ENCODE results near the gene ACAA2. TPM values are rescaled to one million over a fixed set of nuclear protein-coding genes. Genes with fewer than 3 reads are reported as not detected.

The ACAA2 gene
- total RNA-seq (2014; rRNA removed; shearing (Covaris generic)) = 144 and 157 TPM in 2 replicates

GRCh38 chr18:49813319-49814146 lies at the start of gene ACAA2:
Gene ACAA2 (minus strand): TSS chr18:49813533. CDS start chr18:49813484, 49 bp downstream.
- DNase-seq (ENCODE audit: low read depth in 1 of 2, low spot score in 2 of 2) = peak; percentile 91 to 95
- Histone ChIP-seq H3K4me3 (peak within 1 kb of the TSS; percentile 67), H3K27ac (peak within 1 kb of the TSS; percentile 94), H3K27me3 (replicated peaks) (no peaks in the 10 kb centered on the region), H3K9me3 (replicated peaks) (peaks cover 5% of the 10 kb centered on the region), H3K4me1 (replicated peaks) (peaks cover 23% of the 10 kb centered on the region), H3K36me3 (peaks cover 17% of the 10 kb centered on the region)

- H3K27ac ChIP-seq = no peak overlapping the region
- DNase-seq (ENCODE audit: low read depth in 1 of 2, low spot score in 2 of 2) = no peak
- H3K9me3 ChIP-seq (replicated peaks) = no peaks in the 10 kb centered on the region
- no peak overlapping the region for H3K4me3 ChIP-seq
- H3K4me1 ChIP-seq (replicated peaks) = peaks cover 37% of the 10 kb centered on the region
- no peaks in the 10 kb centered on the region for H3K36me3 ChIP-seq
- no peaks in the 10 kb centered on the region for H3K27me3 ChIP-seq (replicated peaks)
Observed at GRCh38 chr18:49862656-49863385, 49.5 kb upstream of the ACAA2 start.

GRCh38 chr18:49861659-49862058 lies 48.3 kb upstream of the ACAA2 start:
- Histone ChIP-seq H3K9me3 (replicated peaks) (no peaks in the 10 kb centered on the region), H3K27ac (no peak overlapping the region), H3K4me1 (replicated peaks) (peaks cover 37% of the 10 kb centered on the region), H3K27me3 (replicated peaks) (no peaks in the 10 kb centered on the region), H3K4me3 (no peak overlapping the region), H3K36me3 (no peaks in the 10 kb centered on the region)
- DNase-seq (ENCODE audit: low read depth in 1 of 2, low spot score in 2 of 2) = peak in 1 of 2 experiments; percentile 20

GRCh38 chr18:49859725-49860124 lies 46.4 kb upstream of the ACAA2 start:
- peaks cover 29% of the 10 kb centered on the region for H3K4me1 ChIP-seq (replicated peaks)
- H3K4me3 ChIP-seq = no peak overlapping the region
- no peak for DNase-seq (ENCODE audit: low read depth in 1 of 2, low spot score in 2 of 2)
- no peaks in the 10 kb centered on the region for H3K27me3 ChIP-seq (replicated peaks)
- H3K9me3 ChIP-seq (replicated peaks) = no peaks in the 10 kb centered on the region
- H3K27ac ChIP-seq = no peak overlapping the region
- no peaks in the 10 kb centered on the region for H3K36me3 ChIP-seq

GRCh38 chr18:49859021-49859359 lies 45.7 kb upstream of the ACAA2 start:
- Histone ChIP-seq H3K4me3 (no peak overlapping the region), H3K27me3 (replicated peaks) (no peaks in the 10 kb centered on the region), H3K36me3 (no peaks in the 10 kb centered on the region), H3K27ac (no peak overlapping the region), H3K9me3 (replicated peaks) (no peaks in the 10 kb centered on the region), H3K4me1 (replicated peaks) (peaks cover 21% of the 10 kb centered on the region)
- DNase-seq (ENCODE audit: low read depth in 1 of 2, low spot score in 2 of 2) = no peak

- Histone ChIP-seq H3K4me1 (replicated peaks) (peaks cover 16% of the 10 kb centered on the region), H3K36me3 (no peaks in the 10 kb centered on the region), H3K9me3 (replicated peaks) (no peaks in the 10 kb centered on the region), H3K27ac (peak overlapping the region; percentile 45), H3K4me3 (no peak overlapping the region), H3K27me3 (replicated peaks) (no peaks in the 10 kb centered on the region)
- DNase-seq (ENCODE audit: low read depth in 1 of 2, low spot score in 2 of 2) = peak; percentile 70 to 88
Observed at GRCh38 chr18:49858309-49859020, 45.1 kb upstream of the ACAA2 start.

GRCh38 chr18:49857708-49858107 lies 44.4 kb upstream of the ACAA2 start:
- no peaks in the 10 kb centered on the region for H3K27me3 ChIP-seq (replicated peaks)
- DNase-seq (ENCODE audit: low read depth in 1 of 2, low spot score in 2 of 2) = no peak
- H3K27ac ChIP-seq = no peak overlapping the region; the same call in 1 of the 2 replicates
- H3K4me1 ChIP-seq (replicated peaks) = peaks cover 11% of the 10 kb centered on the region
- H3K4me3 ChIP-seq = no peak overlapping the region
- no peaks in the 10 kb centered on the region for H3K9me3 ChIP-seq (replicated peaks)
- H3K36me3 ChIP-seq = no peaks in the 10 kb centered on the region

- Histone ChIP-seq H3K27ac (no peak overlapping the region), H3K4me1 (replicated peaks) (peaks cover 11% of the 10 kb centered on the region), H3K27me3 (replicated peaks) (no peaks in the 10 kb centered on the region), H3K4me3 (no peak overlapping the region), H3K36me3 (no peaks in the 10 kb centered on the region), H3K9me3 (replicated peaks) (no peaks in the 10 kb centered on the region)
- DNase-seq (ENCODE audit: low read depth in 1 of 2, low spot score in 2 of 2) = no peak
Observed at GRCh38 chr18:49856496-49856895, 43.2 kb upstream of the ACAA2 start.

GRCh38 chr18:49855711-49856415 lies 42.5 kb upstream of the ACAA2 start:
- no peaks in the 10 kb centered on the region for H3K27me3 ChIP-seq (replicated peaks)
- DNase-seq (ENCODE audit: low read depth in 1 of 2, low spot score in 2 of 2) = no peak
- H3K36me3 ChIP-seq = no peaks in the 10 kb centered on the region
- H3K4me1 ChIP-seq (replicated peaks) = peaks cover 11% of the 10 kb centered on the region
- H3K4me3 ChIP-seq = no peak overlapping the region
- H3K9me3 ChIP-seq (replicated peaks) = no peaks in the 10 kb centered on the region
- no peak overlapping the region for H3K27ac ChIP-seq

- no peaks in the 10 kb centered on the region for H3K36me3 ChIP-seq
- no peak for DNase-seq (ENCODE audit: low read depth in 1 of 2, low spot score in 2 of 2)
Observed at GRCh38 chr18:49854681-49855080, 41.3 kb upstream of the ACAA2 start.

GRCh38 chr18:49853436-49853835 lies 40.1 kb upstream of the ACAA2 start:
- DNase-seq (ENCODE audit: low read depth in 1 of 2, low spot score in 2 of 2) = no peak
- no peaks in the 10 kb centered on the region for H3K36me3 ChIP-seq
- no peak overlapping the region for H3K4me3 ChIP-seq
- H3K9me3 ChIP-seq (replicated peaks) = no peaks in the 10 kb centered on the region
- peaks cover 24% of the 10 kb centered on the region for H3K4me1 ChIP-seq (replicated peaks)
- H3K27ac ChIP-seq = no peak overlapping the region
- no peaks in the 10 kb centered on the region for H3K27me3 ChIP-seq (replicated peaks)

More at GRCh38 chr18:49854681-49855080, 41.3 kb upstream of the ACAA2 start:
- no peaks in the 10 kb centered on the region for H3K9me3 ChIP-seq (replicated peaks)
- no peak overlapping the region for H3K27ac ChIP-seq
- no peaks in the 10 kb centered on the region for H3K27me3 ChIP-seq (replicated peaks)
- H3K4me3 ChIP-seq = no peak overlapping the region
- peaks cover 17% of the 10 kb centered on the region for H3K4me1 ChIP-seq (replicated peaks)

- H3K36me3 ChIP-seq = no peaks in the 10 kb centered on the region
- H3K27ac ChIP-seq = no peak overlapping the region
- no peak for DNase-seq (ENCODE audit: low read depth in 1 of 2, low spot score in 2 of 2)
Observed at GRCh38 chr18:49853011-49853410, 39.7 kb upstream of the ACAA2 start.

GRCh38 chr18:49851624-49852023 lies 38.3 kb upstream of the ACAA2 start:
- Histone ChIP-seq H3K27me3 (replicated peaks) (no peaks in the 10 kb centered on the region), H3K36me3 (no peaks in the 10 kb centered on the region), H3K27ac (no peak overlapping the region), H3K4me1 (replicated peaks) (peaks cover 18% of the 10 kb centered on the region), H3K9me3 (replicated peaks) (no peaks in the 10 kb centered on the region), H3K4me3 (no peak overlapping the region)
- no peak for DNase-seq (ENCODE audit: low read depth in 1 of 2, low spot score in 2 of 2)

More at GRCh38 chr18:49853011-49853410, 39.7 kb upstream of the ACAA2 start:
- Histone ChIP-seq H3K4me1 (replicated peaks) (peaks cover 20% of the 10 kb centered on the region), H3K4me3 (no peak overlapping the region), H3K27me3 (replicated peaks) (no peaks in the 10 kb centered on the region), H3K9me3 (replicated peaks) (no peaks in the 10 kb centered on the region)
